ENCODE results near the gene STX4. TPM values are rescaled to one million over a fixed set of nuclear protein-coding genes. Genes with fewer than 3 reads are reported as not detected.

STX4 gene
- total RNA-seq, 1 experiment from 2014 or later = 26.0 TPM

DNA sequence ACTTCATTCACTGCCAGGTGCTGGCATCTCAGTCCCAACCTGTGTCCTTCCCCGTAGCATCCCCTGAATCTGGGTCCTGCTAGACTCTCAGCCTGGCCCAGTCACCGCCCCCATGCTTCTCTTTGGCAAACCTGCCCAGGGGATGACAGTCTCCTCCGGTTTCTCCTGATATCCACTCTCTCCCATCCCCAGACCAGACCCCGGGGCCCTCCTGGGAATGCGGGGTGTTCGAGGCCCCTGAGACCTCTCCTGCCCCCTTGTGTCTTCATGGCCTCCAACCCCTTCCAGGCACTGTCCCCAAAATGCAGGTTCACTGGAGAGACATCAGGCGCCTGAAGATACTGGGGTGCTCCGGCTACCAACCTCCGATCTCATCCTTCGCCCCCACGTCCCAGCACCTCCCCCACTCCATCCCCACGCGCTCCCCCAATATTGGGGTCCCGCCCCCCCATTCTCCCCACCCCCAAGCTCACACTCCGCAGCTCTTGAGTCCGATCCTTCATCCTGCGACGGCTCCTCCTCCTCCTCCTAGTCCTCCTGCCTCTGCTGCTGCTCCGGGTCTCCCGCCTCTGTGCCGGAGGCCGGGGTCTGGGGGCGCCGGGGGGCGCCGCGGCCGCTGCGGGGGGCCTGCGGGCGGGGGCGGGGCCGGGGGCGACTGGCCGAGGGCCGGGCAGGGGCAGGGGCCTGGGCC lies 23.3 kb upstream of the STX4 start:
- ChIA-PET CTCF (no interaction called here), POLR2A (no interaction called here), RAD21 (ENCODE audit: low non-redundant PET in 1 of 2, low total read pairs in 2 of 2, uncharacterized antibody in 2 of 2, unreplicated experiment in 2 of 2) (interaction anchor here in 1 of 2 experiments (0.7 kb wide), 1 partner anchor 132 kb away, joined by 3 read pairs; no protein-coding TSS in a partner anchor)
- H3K4me2 ChIP-seq (ENCODE audit: low read length) = no peak overlapping the region
- H3K9me2 ChIP-seq (ENCODE audit: insufficient read depth) = no peaks in the 10 kb centered on the region
- DNase-seq (ENCODE audit: low read depth, low spot score) = no peak
- no peak overlapping the region for H3K4me3 ChIP-seq (replicated peaks in 1 of 2; ENCODE audit: low read depth in 1 of 2, low read length in 2 of 2)
- BruUV-seq (replicated peaks) = no TSS peak
- TF ChIP-seq ELF1 (IDR thresholded peaks at IDR 0.05; ENCODE audit: borderline replicate concordance, low read depth) (no peak), ZFX (IDR thresholded peaks at IDR 0.05) (no peak), EZH2 (IDR thresholded peaks at IDR 0.05) (no peak), JUND (IDR thresholded peaks at IDR 0.05) (no peak), REST (IDR thresholded peaks at IDR 0.05; ENCODE audit: low read depth) (no peak), RAD21 (IDR thresholded peaks at IDR 0.05; ENCODE audit: low read depth) (no peak), CEBPB (IDR thresholded peaks at IDR 0.05; ENCODE audit: low read depth) (no peak), SIN3A (IDR thresholded peaks at IDR 0.05; ENCODE audit: low read depth) (no peak), CTCF (IDR thresholded peaks at IDR 0.05 in 2 of 3, conservative IDR thresholded peaks at IDR 0.05 in 1 of 3; ENCODE audit: borderline replicate concordance in 1 of 3, insufficient read depth in 1 of 3, low read depth in 2 of 3, low read length in 2 of 3) (no peak), SRF (IDR thresholded peaks at IDR 0.05; ENCODE audit: low read depth) (no peak)
- TF ChIP-seq, protein P1, sequence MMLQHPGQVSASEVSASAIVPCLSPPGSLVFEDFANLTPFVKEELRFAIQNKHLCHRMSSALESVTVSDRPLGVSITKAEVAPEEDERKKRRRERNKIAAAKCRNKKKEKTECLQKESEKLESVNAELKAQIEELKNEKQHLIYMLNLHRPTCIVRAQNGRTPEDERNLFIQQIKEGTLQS (IDR thresholded peaks at IDR 0.05) = no peak
- H2AFZ ChIP-seq (ENCODE audit: low read depth, low read length, poor library complexity, severe bottlenecking) = no peak overlapping the region
- H3K27me3 ChIP-seq (ENCODE audit: insufficient read depth, low read length) = peaks cover 7% of the 10 kb centered on the region; the same call in 1 of the 2 replicates
- H4K20me1 ChIP-seq (ENCODE audit: insufficient read depth) = no peaks in the 10 kb centered on the region
- no peak for ATAC-seq
- H3K4me1 ChIP-seq (ENCODE audit: control insufficient read depth in 1 of 2, insufficient read depth in 2 of 2, low read length in 2 of 2) = peaks cover 0 to 8% of the 10 kb centered on the region in 2 experiments; a peak in 2 of 4 replicates
- H3K9me3 ChIP-seq (ENCODE audit: control insufficient read depth in 1 of 2, insufficient read depth in 1 of 2, low read depth in 1 of 2, low read length in 2 of 2) = no peaks in the 10 kb centered on the region
- H3K27ac ChIP-seq (ENCODE audit: low read depth, low read length) = no peak overlapping the region
- H3K79me2 ChIP-seq (ENCODE audit: insufficient read depth, low read length) = no peaks in the 10 kb centered on the region
- no peaks in the 10 kb centered on the region for H3K36me3 ChIP-seq (ENCODE audit: control insufficient read depth in 1 of 2, insufficient read depth in 2 of 2, low read length in 2 of 2)
- intact Hi-C loops (cut with micrococcal nuclease) = no loop called here
- H3K9ac ChIP-seq (ENCODE audit: low read length) = no peak overlapping the region
